Stimulated activated CD4-positive, alpha-beta T cell treated with anti-CD3 and anti-CD28 coated beads, Interleukin-1b, Interleukin-23, amount 100 ng/mL, for 1 hour (primary cell): ENCODE data around the gene HOXA6.

Source experiments
- DNase-seq, 2 donors: peaks; one replicate each; pipeline ENCODE4 v3.0.0-alpha.2; 2020; ENCODE audit warnings: low read depth in 2 of 2

Gene HOXA6

GRCh38 chr7:27149842-27150567, 2.4 kb upstream of the HOXA6 start:
- DNase-seq: no peak

DNA sequence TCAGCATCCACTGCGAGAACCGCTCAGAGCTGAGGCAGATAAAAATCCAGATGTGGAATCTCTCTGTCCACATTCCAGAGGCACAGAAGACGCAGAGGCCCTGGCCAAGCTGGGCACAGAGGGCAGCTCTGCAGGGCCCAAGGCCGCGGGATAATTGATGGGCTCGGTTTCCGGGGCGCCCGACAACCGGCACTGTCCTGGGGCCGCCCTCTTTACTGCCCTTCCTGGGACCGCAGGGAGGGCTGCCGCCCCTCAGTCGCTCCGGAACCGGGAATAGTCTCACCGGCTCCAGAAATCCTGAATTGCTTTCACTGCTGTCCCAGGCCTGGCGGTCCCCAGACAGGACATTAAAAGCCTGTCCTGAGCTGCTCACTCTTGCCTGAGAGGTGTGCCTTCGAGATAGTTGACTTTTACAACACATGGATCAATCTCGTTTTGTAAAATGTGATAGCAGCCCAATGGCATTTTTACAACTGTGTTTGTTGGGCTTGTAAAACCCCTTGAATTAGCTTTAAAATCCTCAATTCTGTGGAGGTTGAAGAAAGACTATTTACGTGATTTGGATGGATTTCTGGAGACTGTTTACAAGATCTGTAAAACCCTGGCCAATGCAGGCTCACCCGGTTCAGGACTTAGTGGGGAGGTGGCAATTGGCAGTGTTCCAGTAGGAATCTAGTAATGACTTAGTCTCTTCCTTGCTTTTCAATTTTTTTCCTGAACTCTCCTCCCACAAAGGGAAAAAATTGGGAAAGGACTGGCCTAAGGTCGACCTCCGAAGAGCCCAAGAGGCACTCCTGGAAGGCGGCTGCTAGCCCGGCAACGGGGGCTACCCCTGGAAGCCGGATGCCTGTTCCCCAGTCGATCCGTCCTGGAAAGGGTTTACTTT, 1.4 kb upstream of the HOXA6 start:
- DNase-seq: no peak

DNA sequence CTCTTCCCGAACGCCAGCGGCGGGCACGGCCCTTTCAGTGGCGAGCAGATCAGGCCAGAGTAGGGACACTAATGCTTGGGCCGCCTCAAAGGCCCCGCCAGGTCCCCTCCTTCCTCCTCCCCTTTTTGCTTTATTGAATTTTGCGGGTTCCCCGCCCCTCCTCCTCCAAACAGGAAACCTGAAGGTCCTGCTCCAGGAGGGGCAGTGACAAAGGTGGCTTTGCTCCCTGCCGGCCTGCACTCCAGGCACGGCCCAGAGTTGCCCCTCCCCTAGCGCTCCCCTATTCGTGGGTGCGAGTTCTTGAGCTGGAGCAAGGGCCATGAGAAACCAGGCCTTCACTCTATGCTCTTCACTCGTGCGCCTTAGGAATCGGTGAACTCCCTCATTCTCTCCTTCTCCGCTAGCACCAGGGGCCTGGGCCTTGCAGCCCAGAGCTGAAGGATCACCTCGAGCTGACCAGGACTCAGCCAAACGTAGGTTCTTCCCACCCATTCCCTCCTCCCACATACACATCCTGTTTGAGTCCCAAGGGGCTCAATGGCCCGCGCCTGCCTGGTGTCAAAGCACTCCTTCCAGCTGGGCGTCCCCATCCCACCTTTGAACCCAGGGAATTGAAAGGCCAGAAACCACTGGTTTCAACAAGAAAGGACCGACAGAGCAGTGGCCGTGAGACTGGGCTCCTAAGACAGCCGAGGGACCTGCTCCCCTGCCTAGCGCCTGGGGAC, 619 bp upstream of the HOXA6 start:
- no peak for DNase-seq

DNA sequence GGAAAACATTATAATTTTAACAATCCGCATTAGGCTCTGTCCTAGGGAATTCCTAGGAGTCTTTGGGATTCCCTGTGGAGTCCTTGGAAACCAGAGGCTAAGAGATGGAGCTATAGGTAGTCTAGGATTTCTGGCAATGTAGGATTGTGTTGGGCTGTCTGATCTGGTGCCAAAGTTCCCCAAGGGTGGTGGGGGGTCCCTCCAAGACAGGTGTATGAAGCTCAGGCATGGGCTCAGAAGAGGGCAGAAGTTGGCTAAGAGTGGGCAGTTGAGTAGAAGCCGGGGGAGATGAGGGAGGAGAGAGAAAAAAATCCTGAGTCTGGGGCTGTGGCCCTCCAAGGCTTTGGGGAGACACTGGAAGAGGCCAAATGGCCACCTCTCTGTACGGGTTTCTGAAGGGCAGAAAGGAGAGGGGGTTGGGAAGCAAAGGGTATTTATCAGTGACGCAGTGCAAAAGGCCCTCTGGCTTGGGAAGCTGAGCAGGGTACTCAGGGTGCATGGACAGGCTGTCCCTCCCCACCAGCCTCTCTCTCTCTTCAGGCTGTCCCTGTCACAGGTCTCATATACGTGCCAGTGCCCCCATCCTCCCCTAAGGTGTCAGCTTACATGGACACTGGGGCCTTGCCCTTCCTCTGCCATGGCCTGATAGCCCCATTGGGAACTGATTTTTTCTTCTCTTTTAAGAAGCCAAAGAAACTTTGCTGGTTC, 929 bp downstream of the HOXA6 start:
- no peak for DNase-seq

GRCh38 chr7:27145914-27146412, 1.6 kb downstream of the HOXA6 start:
- DNase-seq: no peak

GRCh38 chr7:27145165-27145913, 2.2 kb downstream of the HOXA6 start:
- no peak for DNase-seq

- DNase-seq: no peak
Measured at GRCh38 chr7:27144781-27145164, 2.8 kb downstream of the HOXA6 start.

- no peak for DNase-seq
Measured at GRCh38 chr7:27143950-27144780, 3.4 kb downstream of the HOXA6 start.

DNA sequence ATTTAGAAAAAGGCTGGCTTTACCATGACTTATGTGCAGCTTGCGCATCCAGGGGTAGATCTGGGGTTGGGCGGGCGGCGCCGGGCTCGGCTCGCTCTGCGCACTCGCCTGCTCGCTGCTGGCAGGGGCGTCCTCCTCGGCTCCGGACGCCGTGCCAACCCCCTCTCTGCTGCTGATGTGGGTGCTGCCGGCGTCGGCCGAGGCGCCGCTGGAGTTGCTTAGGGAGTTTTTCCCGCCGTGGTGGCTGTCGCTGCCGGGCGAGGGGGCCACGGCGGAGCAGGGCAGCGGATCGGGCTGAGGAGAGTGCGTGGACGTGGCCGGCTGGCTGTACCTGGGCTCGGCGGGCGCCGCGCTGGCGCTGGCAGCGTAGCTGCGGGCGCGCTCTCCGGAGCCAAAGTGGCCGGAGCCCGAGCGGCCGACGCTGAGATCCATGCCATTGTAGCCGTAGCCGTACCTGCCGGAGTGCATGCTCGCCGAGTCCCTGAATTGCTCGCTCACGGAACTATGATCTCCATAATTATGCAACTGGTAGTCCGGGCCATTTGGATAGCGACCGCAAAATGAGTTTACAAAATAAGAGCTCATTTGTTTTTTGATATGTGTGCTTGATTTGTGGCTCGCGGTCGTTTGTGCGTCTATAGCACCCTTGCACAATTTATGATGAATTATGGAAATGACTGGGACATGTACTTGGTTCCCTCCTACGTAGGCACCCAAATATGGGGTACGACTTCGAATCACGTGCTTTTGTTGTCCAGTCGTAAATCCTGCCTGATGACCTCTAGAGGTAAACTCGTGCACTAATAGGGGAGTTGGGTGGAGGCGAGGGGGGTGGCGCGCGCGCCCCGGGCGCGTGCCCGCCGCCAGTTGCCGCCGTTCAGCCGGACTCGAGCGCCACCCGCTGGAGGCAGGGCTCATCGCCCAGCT, 4.3 kb downstream of the HOXA6 start, which contains the start of gene HOXA5:
Gene HOXA5 (minus strand): TSS at position 659 of the 927 bp plus-strand sequence. CDS start 74 bp downstream, at position 585.
- DNase-seq: no peak

DNA sequence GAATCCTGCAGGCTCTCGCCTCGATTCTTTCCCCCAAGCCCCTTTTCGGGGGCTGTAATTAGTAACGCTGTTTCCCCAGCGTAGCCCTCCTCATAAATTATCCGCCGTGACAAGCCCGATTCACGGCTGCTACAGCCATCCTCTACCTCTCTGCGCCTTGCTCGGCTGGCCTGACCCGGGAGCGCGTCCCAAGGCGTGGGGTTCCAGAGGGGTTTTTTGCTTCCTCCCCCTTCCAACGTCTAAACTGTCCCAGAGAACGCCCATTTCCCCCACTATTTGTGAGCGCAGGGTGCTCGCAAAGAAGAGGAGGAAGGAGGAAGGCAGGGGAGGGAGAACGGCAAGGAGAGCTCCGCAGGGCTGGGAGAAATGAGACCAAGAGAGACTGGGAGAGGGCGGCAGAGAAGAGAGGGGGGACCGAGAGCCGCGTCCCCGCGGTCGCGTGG, 5.0 kb downstream of the HOXA6 start:
- no peak for DNase-seq

GRCh38 chr7:27141923-27142579, 5.5 kb downstream of the HOXA6 start:
- DNase-seq: no peak

DNA sequence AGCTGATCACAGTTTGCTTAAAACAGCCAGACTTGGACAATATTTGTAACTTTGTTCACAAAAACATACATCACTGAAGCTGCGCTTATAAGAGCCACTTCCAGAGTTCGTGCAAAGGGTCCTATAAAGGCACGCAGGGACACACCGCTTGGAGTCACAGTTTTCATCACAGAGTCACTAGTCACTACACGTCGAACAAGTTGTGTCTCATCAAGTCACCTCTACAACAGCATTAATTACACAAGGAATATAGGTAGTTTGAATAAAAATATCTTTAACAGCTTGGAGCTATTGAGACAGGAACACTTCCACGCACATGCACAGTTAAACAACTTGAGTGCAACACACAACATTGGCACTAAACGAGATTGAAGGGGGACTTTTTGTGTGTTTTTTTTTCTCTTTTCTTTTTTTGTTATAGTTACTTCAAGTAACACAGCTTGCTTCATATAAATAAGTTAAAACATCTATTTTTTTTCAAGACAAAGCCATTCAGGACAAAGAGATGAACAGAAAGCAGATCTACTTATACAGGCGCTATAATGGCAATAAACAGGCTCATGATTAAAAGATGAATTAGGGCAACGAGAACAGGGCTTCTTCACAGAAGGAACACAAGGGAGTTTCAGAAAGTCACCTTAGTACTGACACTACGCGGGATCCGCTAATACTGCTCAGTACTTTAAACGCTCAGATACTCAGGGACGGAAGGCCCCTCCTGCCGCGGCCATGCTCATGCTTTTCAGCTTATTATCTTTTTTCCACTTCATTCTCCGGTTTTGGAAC, 6.2 kb downstream of the HOXA6 start:
- DNase-seq: no peak

DNA sequence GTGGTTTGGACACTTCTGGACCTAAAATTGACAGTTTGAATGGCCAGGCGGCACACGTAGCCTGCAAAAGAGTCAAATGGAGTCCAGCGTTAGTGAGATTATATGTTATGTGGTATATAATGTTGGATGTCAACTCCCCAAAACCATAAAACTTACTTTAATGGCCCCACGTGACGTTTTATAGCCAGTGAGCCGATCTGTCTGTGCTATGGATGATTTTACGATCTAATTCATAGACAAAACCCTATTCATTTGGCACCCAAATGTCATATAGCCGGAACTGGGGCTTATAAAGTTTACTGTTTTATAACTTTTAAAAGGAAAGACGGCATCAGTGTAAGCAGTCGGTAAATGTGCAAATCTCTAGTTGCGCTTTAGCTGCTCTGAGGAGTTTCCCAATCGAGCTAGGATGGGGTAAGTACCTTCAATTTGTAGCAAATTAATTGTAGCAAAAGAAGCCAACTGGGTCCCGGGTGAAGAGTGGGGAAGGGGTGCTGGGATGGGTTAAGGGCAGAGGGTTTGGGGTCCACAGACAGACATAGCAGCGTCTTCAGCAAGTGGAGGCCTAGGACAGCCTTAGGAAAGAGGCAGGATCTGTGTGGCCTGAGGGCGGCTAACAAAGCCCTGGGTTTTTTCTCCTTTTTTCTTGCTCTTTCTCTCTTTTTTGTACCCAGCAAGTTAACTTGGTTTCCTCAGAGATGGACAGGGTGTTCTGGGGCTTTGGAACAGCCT, 7.3 kb downstream of the HOXA6 start:
- no peak for DNase-seq

DNA sequence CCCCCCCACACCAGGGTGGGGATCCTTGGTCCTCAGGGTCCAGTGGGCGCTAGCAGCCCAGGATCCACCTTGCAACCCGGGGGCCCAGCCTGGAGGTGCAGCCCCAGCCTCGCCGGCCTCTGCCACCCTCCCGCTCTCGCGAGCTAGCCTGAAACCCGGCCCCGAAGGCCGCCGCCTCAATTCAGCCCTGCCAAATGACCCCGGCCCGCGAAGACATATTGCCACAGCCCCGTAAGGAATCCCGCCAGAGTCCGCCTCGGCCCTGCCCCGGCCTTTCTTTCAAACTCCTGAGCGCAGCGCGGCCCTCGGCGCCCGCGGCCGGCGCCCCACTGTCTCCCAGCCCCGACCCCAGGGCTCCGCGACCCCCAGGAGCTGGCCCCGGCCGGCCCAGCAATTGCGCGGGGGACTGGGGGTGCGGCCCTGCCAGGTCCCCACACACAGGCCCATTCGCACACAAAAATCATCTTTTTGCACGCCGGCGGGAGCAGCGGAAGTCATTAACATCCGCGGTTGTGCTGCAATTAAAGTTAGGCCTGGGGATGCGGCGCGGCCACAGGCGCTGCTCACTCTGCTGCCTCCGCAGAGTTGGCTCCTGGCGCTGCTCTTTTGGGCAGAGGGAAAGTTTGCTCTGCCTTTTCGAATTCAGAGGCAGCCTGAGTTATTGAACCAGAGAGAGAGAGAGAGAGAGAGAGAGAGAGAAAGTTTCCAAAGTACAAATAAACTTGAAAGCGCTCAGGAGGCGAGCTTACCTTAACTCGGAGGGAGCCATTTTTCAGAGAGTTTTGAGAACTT, 8.0 kb downstream of the HOXA6 start:
- no peak for DNase-seq

GRCh38 chr7:27138985-27139333, 8.6 kb downstream of the HOXA6 start:
- no peak for DNase-seq

DNA sequence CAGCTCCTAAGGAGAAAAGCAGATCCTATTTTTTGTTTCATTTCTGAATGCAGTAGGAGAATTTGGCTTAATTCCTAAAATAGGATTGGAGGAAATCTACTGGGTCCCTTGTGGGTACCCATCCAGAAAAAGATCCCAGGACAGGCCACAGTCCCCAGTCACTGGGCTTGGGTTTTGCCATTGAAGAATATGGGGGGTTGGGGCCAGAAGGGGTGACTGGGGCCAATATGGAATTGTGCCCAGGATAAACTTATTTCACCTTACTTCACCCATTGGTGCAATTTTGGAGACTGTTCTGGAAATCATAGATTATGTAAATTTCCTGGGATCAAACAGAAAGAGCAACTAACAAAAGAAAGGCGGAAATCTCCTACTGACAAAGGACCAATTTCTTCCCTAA, 9.1 kb downstream of the HOXA6 start:
- DNase-seq: no peak
